ENCODE results near the gene PRSS50.

The PRSS50 gene

DNA sequence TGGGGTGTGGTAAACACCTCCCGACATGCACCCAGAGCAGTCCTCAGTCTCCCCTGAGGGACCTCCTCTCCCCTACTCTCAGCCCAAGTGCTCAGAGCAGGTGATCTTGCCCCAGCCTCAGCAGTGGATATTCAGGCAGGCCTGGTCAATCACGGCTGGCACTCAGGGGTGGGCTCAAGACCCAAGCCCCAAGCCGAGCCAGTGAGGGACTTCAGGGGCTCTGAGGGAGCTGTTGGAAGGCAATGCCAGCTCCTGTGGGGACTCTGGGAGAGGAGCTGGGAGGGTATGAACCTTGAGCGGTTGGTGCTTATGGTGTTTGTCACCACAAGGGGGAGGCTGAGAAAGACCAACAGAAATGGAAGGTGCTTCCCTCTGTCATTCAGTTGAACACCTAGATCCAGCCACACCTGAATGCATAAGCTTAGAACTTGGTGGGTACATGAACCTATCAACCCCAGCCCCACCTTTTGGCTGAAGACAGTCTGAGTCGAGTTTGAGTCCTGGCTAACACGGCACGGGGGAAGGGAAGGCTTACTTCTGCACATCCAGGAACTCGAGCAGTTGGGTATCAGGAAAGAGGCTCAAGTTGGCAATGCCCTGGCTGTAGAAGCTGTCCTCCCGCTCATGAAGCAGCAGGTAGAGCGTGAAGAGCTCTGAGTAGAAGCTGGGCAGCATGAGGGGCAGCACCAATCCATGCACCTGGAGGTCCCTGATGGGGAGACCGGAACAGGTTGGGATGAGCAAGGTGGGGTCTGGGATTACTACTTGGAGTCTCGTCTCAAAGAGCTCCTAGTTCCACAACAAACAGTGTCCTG is 43.4 kb downstream of the PRSS50 start:
- intact Hi-C loops (cut with DNase I): no loop called here
- peak in 4 of 10 donors; percentile 1 to 46 (median 18) for DNase-seq

DNA sequence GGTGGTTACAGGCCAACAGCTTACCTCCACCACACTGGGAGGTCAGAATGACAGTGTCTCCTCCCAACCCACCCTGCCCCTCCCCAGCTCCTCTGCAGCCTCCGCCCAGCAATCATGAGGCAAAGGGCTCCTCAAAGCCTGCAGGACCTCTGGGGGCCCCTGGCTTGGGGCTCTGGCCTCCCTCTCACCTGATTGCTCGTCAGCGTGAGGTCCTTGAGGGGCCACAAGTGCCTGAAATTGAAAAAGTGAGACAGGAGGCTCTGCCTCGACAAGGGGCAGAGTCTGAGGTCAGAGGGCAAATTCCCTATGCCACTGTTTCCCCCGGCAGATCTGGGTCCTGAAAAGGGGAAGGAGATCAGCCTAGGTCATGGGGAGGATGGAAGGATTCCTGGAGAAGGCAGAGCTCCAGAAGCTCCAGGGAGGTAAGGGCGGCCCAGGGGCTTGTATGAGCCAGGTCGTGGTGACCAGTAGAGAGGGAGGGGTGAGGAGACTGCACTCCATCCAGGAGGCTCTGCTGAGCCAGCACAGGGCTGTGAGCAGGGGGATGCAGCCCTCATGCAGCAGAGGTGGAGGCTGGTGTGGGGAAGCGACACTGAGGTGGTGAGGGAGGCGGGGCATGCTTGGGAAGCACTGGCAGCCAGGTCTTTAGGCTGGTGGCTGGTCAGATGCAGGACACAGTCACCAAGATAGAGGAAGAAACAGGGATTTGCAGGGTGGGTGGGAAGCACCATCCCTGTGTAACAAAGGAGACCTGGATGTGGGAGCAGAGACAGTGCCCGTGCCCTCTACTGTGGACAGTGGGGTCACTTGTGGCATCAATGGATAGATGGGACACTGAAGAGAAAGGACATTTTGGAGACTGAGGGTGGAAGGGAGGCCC is 44.3 kb downstream of the PRSS50 start:
- DNase-seq: peak in 5 of 10 donors; percentile 1 to 46 (median 37)
- intact Hi-C loops (cut with DNase I): no loop called here

DNA sequence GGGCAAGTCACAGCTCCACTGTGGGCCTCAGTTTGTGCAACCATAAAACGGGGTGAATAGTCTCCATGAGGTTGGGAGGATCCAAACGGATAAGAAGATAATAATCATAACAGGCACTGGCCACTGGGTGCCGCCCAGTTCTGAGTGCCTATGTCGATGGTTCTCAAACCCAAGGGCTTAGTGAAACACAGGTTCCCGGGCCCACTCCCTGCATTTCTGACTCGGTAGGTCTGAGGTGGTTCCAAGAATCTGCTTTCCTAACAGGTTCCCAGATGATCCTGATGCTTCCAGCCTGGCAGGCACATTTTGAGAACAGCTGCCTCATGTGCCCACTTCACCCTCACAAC is 45.3 kb downstream of the PRSS50 start:
- intact Hi-C loops (cut with DNase I): no loop called here
- peak in 5 of 10 donors; percentile 0 to 53 (median 18) for DNase-seq

DNA sequence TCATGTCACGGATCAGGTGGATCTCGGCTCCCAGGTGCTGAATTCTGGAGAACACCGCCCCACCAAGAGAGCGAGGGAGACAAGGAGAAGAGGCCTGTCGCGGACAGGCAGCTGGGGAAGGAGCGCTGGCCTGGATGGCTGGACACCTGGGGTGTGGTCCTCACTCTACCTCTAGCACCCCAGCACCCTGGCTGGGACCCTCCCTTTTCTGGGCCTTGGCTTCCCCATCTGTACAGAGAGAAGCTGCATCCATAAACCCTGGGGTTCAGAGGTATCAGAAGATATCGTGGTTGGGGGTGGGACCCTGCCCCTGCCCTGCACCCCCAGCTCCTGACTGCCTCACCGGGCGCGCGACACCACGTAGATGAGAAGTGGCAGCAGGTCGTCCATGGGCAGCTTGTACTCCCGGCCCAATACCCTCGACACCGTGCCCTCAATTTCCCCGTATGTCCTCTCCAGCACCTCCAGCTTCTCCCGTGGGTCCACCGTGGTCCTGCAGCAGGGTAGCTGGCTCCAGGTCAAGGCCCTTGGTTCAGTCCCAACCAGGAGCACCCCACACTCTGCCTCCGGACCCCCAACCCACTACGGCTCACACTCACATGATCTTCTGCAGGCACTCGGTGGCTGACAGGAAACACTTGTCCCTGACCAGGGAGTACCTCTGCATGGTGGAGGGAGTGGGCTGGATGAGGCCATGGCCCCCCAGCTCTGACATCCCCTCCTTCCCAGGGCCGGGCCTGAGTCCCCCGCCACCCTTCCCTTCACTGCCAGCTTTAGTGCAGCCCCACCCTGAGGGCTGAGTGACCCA is 45.9 kb downstream of the PRSS50 start:
- DNase-seq: peak in 7 of 10 donors; percentile 0 to 80 (median 20)

DNA sequence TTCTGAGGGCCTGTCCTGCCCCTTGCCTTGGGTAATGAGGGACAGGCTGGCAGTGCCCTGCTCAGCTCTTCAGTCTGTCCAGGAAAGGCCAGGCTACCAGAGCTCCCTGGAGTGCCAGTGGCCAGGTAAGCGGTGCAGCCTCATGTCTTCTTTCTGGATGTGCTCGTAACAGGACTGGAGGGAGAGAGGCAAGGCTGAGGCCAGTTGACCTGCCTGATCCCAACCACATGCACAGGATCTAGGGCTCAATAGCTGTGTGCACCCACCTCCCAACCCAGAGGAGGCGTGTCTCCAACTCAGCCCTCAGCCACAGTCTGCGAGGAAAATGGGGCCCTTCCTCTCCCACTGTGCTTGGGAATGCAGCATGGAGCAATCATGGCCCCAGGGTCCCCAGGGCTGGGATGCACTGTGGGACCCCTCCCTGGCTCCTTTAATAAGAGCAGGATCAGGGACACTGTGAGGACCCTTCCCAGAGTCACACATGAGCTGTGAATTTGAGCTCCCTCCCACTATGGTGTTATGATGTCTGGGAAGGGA is 46.7 kb downstream of the PRSS50 start:
- peak in 8 of 10 donors; percentile 0 to 65 (median 5) for DNase-seq

More for the DNA sequence above, 45.9 kb downstream of the PRSS50 start:
- intact Hi-C loops (cut with DNase I): no loop called here

DNA sequence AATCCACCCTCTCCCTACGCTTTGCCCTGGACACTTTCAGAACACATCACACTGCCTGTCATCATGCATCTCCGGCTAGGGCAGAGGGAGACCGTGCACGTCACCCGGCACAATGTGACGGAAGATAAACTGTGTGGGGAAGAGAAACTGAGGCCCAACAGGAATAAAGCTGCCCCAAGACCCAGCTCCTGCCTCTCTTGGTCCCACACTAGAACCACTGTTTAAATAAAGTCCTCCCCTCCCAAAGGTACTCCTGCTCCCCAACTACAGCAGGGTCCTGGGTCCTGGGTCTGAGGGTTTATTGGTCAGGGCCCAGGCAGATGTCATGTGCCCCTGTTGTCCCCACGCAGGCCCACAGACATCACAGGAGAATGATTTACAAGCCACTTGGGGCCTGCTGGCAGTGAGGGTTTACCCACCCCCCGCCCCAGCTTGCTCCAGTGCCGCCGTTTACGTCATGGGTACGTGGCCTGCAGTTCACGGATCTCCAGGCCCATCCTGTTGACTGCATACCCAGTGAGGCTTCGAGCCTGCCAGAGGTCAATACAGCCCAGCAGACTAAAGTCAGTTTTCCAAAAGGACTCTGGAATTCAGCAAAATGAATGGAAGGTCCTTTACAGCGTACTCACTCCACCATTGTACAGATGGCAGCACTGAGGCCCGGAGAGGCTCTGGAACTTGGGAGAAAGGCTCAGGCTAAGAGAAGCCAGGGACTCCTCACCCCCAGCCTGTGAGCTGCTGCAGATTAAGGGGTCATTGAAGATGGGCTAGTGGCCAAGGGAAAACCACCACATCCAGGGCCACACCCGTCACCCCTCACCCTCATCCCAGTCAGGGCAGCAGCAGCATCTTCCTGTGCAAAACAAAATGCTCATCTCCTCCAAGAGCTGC is 47.4 kb downstream of the PRSS50 start:
- intact Hi-C loops (cut with DNase I): no loop called here

More for the DNA sequence above, 46.7 kb downstream of the PRSS50 start:
- intact Hi-C loops (cut with DNase I): no loop called here

DNA sequence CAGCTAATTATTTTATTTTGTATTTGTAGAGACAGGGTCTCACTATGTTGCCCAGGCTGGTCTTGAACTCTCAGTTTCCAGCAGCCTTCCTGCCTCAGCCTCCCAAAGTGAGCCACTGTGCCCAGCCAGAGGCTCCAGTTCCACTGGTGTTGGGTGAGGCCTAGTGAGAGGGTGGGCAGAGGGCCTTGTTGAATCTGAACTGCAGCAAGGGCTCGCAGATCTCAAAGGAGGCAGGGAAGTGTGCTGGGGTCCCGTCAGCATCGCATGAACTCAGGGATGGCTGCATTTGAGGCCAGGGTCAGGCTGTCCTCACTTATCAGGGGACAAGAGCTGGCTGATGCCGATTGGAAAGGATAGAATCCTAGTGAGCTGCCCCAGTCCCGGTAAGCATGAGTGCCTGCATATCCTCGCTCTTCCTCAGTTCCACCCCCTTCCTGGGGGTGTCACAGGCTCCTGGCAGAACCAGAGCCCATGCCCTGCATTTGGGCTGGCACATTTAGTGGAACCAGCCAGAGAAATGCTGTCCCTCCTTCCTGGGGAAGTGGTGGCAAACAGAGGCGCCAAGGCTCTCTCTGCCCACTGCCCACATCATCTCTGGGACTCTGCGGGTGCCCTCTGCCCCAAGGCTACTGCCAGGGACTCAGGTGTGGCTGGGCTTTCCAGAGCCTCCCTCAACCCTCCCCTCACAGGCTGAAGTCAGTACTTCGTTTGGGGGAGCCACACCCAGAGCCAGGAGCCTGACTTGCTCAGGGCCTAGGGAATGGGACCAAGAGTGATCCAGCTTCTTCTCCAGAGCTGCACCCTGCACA is 48.3 kb downstream of the PRSS50 start:
- intact Hi-C loops (cut with DNase I): no loop called here

More for the DNA sequence above, 47.4 kb downstream of the PRSS50 start:
- peak in 6 of 10 donors; percentile 1 to 44 (median 4) for DNase-seq

DNA sequence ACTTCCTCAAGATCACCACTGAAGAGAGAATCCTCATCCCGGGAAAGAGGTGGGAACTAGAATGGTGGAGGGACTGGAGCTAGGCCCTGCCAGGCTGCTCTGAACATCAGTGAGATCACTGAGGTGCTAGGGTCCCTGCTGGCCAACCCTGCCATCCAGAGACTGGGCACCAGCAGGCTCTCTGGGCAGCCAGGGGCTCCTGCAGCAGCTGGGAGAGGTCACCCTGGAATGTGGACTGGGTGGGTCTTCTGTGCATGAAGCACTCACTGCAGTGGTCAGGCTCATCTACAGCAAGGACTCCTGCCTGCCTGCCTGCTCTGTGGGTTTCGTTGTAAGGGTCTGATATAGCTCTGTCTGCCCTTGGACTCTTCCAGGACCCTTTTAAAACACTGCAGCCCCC is 49.1 kb downstream of the PRSS50 start:
- intact Hi-C loops (cut with DNase I): no loop called here
- peak in 8 of 10 donors; percentile 3 to 77 (median 6) for DNase-seq

More for the DNA sequence above, 48.3 kb downstream of the PRSS50 start:
- DNase-seq: peak in 8 of 10 donors; percentile 5 to 75 (median 10)

DNA sequence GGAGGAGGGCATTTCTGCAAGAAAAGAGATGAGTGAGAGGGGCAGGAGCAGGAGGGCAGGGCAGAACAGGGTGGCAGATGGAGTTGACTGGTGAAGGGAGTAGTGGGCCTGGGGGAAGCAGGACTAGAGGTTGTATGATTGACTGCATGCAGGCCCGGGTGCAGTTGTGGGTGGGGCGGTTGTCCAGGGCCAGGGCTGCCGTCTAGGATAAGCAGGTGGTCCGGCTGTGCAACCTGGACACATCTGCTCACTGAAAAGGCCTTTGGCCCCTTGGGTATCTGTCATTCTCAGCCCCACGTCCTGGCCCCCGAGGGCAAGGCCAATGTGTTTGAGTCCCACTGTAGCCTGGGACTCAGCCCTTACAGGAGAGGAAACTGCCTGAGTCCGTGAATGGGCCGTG is 49.6 kb downstream of the PRSS50 start:
- DNase-seq: peak in 8 of 10 donors; percentile 4 to 78 (median 8)
- intact Hi-C loops (cut with DNase I): no loop called here

DNA sequence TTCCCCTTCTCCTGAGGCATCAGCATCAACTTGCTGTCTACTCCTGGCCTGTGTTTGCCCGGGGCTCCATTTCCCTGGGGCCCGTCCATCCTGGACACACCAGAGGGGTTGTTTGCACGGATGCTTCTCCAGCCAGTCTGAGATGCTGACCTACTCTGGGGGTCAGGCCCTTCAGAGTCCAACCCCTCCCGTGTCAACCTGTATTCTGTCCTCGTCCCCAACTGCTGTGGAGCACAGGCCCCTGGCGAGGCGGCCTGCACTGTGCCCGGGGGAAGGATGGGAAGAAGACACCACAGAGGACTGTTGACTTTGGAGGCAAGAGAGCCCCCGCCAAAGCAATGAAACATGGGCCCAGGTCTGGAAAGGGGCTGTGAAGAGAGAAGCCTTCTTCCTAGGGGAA is 50.0 kb downstream of the PRSS50 start:
- intact Hi-C loops (cut with DNase I): no loop called here
- peak in 6 of 10 donors; percentile 1 to 65 (median 6) for DNase-seq

DNA sequence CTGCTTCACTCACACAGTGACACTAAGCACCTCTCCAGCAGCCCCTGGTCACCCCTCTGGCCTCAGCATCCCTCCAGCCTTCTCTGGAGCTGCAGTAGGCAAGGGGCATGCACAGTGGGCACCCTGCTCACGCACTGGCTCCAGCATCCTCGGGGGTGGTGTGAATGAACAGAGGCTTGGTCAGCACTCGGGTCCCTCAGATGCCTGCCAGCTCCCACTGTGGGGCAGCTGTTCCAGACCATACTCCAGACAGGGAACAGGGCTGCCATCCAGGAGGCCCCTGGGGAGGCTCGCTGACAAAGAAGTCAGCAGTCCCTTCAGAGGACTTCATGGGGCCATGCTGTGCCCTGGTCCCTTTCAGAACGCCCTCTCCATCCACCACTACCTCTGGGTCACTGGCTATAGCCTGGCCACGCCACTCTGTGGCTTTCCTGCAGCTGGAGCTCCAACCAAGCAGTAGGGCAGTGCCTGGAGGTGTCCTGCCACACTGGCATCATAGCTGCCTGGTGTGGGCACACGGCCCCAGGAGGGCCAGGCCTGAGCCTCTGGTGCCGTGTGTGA is 50.5 kb downstream of the PRSS50 start:
- intact Hi-C loops (cut with DNase I): no loop called here

DNA sequence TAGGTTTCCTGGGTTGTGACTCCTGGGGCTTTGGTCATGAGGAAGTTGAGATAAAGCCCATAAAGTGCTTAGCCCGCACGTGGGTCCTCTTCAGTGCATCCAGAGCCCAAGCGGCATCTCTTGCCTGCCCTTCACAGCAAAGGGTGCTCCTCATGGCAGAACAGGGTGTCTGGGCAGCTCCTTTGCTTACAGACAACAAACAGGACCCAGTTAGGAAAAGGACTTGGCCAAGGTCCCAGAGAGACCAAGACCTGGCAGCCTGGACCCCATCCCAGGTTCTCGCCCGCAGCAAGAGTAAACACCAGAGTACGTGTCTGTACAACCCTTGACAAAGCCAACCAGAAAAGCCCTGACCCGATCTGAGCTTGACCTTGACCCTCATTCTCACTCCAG is 51.2 kb downstream of the PRSS50 start:
- DNase-seq: peak in 5 of 10 donors; percentile 2 to 47 (median 14)

More for the DNA sequence above, 50.5 kb downstream of the PRSS50 start:
- peak in 8 of 10 donors; percentile 3 to 79 (median 10) for DNase-seq

DNA sequence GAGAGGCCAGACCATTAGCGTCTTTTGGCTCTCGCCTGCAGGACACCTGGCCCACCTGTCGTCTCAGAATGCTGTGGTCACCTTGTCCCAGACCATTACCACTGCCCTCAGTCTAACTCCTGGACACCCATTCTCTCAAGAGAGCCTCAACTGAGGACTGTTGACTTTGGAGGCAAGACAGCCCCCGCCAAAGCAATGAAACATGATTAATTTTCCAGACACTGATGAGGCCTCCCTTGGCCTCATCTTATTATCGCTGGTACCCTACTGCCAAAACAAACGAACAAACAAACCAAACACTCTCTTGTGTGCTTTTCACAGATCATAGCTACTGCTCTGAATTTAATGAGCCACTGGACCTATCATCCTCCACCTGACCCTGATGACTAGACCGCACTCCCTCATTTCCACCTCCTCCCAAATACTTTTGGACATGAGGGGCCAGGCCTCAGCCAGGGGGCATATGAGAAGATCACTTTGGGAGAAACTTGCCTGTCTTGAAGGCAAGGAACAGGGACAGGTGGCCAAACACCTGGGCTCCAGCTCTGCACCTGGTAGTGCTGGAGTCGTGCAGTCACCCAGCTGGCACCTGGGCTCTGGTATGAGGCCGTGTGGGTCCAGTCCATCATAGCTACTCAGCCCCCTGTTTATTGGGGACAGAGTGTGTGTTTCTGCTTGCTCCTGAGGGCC is 51.8 kb downstream of the PRSS50 start:
- intact Hi-C loops (cut with DNase I): no loop called here
- DNase-seq: peak in 5 of 10 donors; percentile 4 to 55 (median 14)

More for the DNA sequence above, 51.2 kb downstream of the PRSS50 start:
- intact Hi-C loops (cut with DNase I): no loop called here

DNA sequence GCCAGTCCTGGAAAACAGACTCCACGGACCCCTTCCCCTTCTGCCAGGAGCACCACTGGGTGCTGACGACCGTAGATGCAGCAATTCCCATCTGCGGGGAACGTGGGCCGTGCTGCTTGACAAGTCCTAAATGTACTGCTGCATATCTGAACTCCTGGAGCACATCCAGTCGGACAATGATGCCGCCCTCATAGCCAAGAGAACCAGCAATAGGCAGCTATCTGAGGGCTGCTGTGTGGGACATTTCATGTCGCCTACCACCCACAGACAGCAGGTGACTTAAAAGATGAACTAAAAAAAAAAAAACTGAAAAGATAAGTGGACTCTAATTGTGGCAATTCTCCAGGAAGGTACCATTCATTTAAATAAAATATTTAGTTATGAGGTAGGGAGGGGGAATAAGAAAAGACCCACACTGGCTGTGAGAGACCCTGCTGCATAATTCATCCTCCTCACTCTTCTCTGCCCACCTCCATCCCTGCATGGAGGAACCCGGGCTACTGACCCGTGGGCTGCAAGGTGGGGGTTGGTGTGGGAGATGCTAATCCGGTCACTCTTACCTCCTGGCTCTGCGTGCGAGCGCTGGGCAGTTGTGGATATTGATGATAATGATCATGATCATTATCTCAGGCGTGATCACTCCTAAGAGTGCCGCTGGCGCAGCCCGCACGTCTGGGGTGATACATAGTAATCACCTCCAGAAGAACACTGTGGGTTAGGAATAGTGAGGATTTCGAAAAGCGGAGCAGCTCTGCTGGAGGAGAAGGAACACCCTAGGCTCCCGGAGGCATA is 52.5 kb downstream of the PRSS50 start:
- DNase-seq: peak in 6 of 10 donors; percentile 4 to 88 (median 44)
- intact Hi-C loops (cut with DNase I): no loop called here

DNA sequence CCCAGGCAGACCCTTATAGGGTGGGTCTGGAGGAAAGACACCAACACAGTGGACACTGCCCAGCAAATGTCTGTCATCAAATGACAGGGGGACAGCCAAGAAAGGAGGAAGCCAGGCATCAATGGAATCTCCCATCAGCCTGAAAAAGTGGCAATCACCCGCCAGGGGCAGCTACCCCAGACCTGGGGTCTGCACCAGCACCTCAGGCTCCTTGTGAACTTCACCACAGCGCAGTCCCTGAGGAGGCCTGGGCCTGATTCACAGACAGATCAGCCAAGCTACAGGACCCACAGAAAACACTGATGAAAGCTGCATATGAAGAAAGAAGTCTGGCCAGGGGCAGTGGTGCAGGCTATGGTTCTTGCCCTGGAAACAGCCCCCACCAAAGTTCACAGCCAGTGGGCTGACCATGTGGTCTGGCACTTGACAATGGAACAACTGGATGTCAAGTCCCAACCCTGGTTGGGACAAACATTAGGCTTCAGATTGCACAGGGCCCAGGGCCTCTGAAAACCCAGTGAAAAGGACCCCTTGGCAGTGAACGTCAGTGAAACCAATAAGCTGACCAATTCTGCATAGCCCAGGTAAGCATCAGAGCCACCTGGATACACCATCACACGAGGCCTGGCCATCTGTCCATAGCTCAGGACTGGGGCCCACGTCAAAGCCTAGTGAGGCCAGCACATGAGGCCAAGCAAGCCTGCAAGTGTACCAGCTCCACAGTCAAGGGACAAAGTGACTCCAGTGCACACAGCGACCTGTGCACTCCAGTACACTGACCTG is 53.3 kb downstream of the PRSS50 start:
- intact Hi-C loops (cut with DNase I): no loop called here
- peak in 4 of 10 donors; percentile 5 to 83 (median 36) for DNase-seq
